Femur (tissue), 1 donor: Measurements from ENCODE around the gene TMEM221.

Experiments used
- DNase-seq: peaks from one replicate; pipeline ENCODE4 v3.0.0-alpha.2; 2017

Gene TMEM221

DNA sequence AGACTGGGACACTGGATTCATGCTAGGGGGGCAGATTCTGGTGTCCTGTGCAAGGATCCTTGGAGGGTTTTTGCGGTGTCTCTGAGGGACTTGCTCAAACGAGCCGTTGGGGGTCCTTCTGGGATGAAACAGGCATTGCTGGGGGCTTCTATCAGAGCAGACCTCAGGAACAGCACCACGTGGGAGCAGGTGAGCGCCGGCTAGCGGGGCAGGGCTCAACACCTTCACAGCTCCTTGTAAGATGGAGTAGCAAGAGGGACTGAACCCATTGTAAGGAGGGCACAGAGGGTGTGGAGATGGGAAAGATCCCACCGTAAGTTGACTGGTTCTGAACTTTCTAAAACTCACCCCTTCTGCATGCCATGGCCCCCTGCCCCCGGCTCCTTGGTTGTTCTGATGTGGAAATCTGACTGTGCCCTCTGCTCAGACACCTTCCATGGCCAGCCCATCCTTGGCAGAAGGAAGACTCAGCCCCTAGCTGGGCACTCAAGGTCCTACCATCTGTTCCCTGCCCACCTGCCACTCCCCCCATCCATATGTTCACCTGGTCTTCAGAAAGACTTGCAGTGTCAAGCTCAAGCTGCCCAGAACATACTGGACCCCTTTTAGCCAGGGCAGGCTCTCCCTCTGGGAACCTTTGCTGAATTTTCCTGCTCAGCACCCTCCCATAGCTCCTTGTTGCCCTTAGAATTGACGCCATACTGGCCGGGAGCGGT lies 23.1 kb upstream of the TMEM221 start:
- no peak for DNase-seq

DNA sequence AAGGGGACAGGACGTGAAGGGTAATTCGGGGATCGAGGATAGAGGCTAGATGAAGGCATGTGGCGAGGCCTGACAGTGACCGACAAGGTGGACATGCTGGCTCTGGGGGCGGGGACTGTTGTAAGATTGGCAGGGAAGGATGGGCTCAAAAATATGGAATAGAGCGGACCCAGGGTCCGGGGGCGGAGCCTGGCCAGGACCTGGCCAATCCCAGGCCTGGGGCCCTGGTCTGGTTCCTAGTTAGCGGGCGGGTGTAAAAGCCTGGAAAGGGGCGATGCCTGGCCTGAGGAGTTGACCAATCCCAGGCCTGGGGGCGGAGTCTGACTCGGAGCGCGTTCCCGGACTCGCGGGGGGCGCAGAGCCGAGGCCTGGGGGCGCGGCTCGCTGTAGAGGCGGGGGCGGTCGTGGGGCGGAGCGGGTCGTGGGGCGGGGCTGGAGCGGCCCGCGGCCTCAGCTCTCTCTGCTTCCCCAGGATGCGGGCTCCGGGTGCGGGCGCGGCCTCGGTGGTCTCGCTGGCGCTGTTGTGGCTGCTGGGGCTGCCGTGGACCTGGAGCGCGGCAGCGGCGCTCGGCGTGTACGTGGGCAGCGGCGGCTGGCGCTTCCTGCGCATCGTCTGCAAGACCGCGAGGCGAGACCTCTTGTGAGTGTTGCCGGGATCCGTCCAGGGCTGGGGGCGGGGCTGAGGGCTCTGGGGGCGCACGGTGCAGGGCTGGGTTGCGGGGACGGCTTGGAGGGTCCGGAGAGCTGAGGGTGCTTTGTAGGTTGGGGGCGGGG lies 21.8 kb upstream of the TMEM221 start, which contains the start of gene SLC27A1:
SLC27A1 (plus strand) TSS at position 457 of the 774 bp plus-strand sequence; CDS start at position 474, 17 bp downstream.
- DNase-seq: peak; percentile 99

DNA sequence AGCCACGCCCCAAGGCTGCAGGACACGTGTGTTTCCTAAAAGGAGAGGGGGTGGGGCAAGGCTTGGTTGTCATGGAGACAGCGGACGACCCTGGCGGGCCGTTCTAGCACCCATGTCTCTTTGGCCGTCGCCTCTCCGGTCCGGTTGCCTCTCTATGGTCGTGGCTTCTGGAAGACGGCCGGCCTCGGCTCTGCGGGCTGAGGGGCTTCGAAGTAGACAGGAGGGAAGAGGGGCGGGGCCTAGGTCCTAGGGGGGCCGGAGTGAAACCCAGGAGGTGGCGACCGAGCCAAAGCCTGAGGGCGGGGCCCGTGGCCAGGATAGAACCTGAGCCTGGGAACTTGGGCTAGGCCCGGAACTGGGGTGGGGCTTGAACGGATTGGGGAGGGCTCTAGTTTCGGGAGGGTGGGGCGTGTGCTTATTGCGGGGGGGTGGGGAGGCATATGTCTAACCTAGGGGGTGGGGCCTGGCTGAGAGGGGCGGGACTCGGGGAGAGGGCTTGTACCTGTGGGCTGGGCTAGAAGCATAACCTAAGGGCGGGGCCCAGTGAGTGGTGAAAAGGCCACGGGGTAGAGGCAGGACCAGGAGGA lies 21.1 kb upstream of the TMEM221 start:
- peak; percentile 95 for DNase-seq

DNA sequence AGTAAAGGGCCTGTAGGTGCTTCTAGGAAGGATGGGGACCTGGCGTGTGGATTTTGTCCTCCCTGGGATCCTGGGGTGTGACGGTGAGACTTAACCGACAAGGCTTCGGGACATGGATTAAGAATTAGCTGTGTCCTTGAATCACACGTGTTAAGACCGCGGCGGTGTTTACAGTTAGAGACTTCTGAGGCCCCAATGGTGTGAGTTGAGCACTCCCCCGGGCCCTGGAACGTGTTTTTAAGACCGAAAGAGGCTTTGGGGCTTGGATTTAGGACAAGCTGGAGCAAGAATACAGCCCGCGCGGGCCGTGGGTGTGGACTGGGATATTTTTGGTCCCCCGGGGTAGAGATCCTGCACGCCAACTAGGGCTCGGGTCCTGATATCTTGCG lies 20.6 kb upstream of the TMEM221 start:
- DNase-seq: no peak

DNA sequence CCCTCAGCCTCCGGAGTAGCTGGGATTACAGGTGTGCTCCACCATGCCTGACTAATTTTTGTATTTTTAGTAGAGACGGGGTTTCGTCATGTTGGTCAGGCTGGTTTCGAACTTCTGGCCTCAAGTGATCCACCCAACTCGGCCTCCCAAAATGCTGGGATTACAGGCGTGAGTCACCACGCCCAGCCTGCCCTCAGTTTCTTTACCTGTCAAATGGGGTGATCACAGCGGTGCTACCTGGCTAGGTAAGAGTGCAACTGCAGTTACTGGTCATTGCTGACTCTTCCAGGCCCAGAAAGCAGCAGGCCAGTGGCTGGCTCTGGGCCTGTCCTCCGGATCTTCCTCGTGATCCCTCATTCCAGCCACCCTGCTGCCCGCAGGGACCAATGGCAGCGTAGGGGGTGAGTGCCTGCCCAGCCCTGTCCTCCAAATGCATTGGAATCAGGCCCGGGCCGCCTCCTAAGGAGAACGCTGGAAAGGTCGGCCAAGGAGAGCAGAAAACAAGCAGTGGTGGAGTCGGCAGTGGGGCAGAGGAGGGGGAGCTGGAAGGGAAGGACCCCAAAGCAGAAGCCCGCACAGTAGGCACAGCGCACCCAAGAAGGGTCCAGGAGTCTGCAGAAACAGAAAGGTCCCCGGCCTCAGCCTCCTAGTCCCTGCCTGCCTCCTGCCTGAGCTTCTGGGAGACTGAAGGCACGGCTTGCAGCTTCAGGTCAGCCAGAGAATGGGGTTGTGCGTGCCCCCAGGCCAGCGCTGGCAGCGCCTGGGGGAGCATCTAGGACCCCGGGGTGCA lies 20.0 kb upstream of the TMEM221 start:
- DNase-seq: no peak

DNA sequence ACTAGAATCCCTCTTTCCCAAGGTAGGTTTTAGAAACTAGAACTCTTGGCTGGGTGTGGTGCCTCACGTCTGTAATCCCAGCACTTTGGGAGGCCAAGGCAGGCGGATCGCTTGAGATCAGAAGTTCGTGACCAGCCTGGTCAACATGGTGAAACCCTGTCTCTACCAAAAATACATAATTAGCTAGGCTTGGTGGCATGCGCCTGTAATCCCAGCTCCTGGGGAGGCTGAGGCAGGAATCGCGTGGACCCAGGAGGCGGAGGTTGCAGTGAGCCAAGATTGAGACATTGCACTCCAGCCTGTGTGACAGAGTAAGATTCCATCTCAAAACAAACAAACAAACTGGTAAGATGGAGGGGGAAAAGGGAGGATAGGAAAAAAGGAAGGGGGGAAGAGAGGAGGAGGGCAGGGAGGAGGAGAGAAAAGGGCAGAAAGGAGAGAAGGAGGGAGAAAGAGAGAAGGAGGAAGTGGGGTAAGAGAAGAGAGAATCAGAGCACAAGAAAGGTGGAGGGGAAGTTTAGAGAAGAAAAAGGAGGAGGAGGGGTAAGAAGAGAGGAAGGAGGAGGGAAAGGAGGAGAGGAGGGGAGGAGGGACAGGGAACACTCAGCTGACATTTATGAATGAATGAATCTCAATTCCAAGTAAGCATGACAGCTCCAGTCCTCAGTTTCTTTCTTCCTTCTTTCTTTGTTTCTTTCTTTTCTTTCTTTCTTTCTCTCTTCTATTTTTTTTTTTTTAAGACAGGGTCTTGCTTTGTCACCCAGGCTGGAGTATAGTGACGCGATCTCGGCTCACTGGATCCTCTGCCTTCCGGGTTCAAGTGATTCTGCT lies 19.2 kb upstream of the TMEM221 start:
- no peak for DNase-seq

DNA sequence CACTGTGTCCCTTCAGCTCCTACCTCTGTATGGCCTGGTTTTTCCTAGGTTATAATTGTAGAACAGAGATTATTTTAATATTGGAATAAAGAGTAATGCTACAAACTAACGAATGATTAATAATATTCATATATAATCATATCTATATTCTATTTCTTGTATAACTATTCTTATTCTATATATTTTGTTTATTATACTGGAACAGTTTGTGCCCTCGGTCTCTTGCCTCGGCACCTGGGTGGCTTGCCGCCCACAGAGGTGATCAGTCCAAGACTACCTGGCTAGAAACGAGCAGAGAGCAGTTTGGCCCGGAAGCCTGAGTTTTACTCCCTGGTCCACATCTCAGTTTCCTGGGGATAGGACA lies 18.0 kb upstream of the TMEM221 start:
- DNase-seq: no peak

DNA sequence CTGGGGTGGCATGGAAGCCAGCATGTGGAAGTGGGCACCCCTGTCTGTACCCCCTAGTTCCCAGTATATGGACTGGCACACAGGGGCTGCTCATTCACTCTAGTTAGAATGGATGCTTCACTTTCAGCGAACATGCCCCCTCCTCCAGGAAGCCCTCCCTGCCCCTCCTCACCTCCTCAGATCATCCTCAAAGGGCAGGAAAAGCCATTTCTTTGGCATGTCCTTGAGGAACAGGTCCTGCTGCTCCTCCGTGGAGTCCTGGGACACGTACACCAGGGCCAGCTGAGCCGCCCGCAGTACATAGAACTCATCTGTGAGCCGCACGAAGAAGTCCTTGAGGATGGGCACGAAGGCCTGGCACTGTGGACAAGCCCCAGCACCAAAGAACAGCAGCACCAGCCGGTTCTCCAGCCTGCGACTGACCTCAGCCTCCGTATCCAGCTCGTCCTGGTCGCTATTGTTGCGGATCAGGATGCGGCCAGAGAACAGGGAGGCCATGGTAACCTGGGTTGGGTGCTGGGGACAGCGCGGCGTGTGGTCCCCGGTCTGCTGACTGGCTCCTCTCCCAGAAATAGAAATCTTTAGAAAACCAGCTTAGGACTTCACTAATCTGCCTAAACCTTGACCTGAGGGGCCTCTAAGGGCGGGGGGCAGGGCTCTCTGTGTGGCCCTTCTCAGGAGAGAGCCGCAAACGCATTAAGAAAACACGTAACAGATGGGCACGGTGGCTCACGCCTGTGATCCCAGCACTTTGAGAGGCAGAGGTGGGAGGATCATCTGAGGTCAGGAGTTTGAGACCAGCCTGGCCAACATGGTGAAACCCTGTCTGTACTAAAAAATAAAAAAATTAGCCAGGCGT lies 12.1 kb upstream of the TMEM221 start, which contains the start of gene NXNL1:
NXNL1 (minus strand) TSS at position 555 of the 859 bp plus-strand sequence; CDS start at position 498, 57 bp downstream.
- no peak for DNase-seq

DNA sequence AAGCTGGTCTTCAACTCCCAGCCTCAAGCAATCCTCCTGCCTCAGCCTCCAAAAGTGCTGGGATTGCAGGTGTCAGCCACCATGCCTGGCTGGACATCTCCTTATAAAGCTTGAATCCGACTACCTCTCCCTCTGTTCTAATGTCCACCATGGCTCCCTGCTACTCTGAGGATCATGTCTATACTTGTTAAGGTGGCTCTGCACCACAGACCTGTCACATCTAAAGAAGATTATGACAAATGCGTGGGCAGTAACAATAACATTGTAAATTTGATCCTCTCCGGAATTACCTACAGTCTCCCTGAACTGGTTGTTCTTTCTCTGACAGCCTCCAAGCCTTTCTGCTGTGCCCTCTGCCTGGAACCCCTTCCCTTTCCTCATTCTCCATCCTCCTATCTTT lies 10.5 kb upstream of the TMEM221 start:
- DNase-seq: no peak

DNA sequence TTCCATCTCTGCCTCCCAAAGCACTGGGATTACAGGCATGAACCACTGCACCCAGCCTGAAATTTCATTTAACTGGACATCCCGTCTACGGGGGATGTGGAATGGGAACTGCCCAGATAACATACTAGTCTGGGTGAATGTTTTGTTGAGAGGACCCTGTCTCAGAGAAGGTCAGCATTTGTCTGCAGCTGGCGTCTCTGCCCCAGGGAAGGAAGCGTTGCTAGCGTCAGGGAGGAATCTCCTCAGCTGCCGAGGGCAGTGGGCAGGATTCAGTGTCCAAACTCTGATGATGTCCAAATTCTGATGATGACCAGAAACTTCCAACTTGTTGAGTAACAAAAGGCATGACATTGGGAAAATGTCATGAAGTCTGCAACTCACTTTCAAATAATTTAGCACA lies 9.1 kb upstream of the TMEM221 start:
- no peak for DNase-seq

DNA sequence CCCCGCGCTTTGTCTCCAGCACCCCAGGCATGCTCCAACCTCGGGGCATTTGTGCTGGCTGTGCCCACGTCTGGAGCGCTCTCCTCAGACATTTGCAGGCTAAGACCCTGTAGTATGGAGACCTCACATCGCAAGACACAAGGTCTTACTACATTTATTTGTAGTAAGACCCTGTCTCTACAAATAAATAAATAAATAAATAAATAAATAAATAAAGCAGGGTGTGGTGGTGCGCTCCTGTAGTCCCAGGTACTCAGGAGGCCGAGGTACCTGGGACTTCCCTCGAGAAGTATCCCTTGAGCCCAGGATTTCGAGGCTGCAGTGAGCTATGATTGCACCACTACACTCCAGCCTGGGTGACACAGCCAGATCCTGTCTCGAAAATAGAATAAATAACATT lies 7.7 kb upstream of the TMEM221 start:
- no peak for DNase-seq

DNA sequence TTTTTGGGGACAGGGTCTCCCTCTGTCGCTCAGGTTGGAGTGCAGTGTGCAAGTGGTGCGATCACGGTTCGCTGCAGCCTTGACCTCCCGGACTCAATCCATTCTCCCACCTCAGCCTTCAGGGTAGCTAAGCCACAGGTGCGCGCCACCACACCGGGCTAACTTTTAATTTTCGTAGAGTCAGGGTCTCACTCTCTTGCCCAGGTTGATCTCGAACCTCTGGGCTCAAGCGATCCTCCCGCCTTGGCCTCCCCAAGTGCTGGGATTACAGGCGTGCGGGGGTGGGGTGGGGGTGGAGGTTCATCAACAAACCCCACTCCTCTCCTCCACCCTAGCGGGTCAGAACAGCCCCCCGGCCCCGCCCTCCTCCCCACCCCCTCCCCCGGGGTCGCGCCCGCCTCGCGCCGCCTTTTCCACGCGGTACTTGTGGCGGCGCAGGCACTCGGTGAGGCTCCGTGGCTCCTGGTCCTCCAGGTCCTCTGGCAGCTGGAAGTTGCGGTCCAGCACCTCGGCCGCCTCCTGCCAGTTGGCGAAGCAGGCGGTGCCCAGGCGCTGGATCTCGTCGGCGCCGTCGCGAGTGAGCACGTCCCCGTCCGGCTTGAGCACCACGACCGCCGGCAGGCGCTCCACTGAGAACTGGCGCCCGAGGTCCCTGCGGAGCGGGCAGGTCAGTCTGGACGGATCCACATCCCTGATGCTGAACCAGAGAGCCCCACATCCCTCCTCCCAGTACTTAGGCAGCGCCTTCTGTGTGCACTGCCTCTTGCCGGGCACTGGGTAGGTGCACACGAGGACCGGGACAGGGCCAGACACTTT lies 7.0 kb upstream of the TMEM221 start:
- no peak for DNase-seq

DNA sequence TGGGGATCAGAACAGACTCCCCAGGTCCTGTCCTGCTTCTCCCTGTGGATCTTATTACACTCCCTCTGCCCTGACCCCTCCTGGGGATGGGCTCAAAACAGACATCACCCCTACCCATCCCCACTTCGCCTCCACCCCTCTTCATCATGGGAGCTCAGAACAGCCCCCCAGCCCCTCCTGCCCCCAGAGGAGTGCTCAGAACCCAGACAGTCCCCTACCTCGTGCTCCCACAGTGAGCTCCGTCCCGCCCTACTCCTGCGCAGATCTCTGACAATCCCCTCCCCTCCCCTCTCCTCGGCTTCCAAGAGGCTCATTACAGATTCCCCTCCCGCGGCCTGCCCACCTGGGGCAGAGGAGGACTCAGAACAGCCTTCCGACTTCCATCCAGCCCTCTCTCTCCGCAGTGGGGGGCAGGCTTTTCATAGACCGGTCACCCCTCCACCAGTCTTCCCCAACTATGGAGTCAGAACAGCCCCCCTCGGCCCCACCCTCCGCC lies 6.2 kb upstream of the TMEM221 start:
- DNase-seq: no peak

DNA sequence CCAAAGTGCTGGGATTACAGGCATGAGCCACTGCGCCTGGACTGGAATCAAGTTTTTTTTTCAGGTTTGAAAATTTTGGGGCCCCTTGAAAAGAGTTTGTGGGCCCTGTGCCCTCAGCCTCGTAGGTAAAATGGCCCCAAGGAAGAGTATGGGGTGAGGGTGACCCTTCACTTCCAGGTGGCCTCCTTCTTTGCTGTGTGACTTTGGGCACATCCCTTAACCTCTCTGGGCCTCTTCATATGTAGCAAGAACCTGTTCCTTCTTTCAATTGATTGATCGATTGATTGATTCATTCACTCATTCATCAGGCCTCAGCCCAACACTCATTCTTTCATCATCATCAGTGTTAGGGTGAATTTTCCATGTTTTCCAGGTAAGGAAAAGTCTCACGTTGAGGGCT lies 3.4 kb upstream of the TMEM221 start:
- no peak for DNase-seq

DNA sequence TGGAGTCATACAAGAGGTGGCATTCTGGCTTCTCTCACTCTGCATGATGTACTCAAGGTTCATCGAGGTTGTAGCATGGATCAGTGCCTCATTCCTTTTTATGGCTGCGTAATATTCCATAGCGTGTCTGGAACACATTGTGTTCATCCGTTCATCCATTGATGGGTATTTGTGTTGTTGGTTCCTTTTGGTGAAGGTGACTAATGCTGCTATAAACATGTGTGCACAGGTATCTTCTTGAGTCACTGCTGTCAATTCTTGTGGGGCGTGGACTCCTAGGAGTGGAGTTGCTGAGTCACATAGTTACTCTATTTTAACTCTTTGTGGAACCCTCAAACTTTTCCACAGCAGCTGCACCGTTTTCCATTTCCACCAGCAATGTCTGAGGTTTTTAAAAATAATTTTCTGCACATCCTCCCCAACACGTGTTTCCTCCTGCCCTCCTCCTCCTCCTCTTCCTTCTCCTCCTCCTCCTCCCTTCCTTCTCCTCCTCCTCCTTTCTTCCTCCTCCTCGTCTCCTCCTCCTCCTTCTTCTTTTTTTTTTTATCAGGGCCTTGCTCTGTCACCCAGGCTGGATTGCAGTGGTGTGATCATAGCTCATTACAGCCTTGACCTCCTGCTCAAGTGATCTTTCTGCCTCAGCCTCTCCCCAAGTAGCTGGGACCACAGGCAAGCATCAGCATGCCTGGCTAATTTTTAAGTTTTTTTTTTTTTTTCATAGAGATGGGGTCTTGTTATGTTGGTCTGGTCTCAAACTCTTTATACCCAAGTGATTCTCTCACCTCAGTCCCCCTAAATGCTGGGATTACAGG lies 2.0 kb upstream of the TMEM221 start:
- no peak for DNase-seq

DNA sequence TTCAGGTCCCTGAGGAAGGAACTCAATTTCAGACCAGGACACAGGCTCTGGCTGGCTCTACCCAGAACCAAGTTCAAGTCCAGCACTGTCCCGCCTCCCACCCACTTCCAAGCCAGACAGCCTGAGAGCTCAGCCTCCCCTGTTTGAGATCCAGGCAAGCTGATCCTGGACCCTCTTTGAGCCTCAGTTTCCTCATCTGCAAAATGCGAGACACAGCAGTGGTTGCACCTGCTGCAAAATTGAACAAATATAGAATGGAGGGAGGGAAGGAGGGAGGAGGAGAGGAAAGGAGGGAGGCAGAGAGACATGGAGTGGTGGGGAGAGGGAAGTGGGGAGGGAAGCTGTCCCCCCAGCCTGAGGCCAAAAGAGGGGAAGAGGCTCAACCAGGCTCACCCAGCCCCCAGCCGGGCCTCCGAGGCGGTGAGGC lies 751 bp downstream of the TMEM221 start:
- DNase-seq: no peak

DNA sequence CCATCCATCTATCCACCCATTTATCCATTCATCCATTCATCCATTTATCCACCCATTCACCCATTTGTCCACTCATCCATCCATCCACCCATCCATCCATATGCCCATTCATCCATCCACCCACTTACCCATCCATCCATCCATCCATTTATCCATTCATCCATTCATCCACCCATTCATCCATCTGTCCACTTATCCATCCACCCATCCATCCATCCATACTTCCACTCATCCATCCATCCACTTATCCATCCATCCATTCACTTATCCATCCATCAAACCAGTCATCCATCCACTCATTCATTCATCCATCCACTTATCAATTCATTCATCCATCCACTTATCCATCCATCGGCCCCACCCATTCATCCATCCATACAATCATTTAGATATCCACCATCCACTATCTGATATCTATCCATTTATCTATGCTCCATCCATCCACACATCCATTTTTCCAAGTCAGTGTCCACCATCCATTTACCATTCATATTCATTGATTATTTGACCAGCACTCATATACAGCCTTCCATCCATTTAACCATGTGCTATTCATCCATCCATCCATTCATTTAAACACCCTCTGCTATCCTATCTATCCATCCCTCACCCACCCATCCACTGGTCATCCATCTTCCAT lies 2.8 kb downstream of the TMEM221 start:
- DNase-seq: no peak

DNA sequence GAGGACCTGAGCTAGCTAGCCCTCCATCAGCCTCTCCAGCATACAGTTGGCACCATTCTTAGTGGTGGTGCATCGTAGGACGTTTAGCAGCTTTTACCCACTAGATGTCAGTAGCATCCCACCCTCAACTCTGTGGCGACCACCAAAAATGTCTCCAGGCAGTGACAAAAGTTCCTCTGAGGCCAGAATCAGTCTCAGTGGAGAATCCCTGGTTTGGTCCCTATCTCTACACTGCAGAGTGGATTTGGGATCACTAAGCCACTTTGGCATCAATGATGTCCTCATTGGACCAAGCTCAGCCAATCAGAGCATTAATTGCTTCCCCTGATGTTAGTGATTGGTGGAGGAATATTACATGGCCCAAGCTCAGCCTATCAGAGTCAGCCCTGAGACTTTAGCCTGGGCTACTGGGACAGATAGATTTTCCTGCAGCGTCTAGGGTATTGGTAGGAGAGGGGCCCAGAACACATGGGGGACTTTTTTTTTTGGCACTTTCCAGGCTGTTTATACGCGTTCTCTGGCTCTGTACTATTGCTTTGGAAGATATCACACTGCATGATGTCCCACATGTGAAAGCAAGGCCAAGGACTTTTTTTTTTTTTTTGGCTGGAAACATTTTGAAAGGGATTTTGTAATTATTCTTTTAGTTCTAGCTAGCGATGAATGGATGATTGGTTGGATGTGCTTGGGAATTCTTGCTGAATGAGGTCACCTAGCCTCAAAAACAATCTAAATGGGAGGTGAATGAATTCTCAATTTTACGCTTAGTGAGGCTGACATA lies 7.0 kb downstream of the TMEM221 start:
- no peak for DNase-seq
